IMR-90 (cell line): ENCODE measurements around the gene CDK5RAP3. TPM values are rescaled to one million over a fixed set of nuclear protein-coding genes. Genes with fewer than 3 reads are reported as not detected.

Experiments
- ATAC-seq: fragments of 200-7000 bp; cut with Tn5 transposase; 2 replicates; pipeline ENCODE4 v1.9.1; 2020; ENCODE audit warnings: low read depth, mild to moderate bottlenecking, moderate library complexity
- BruUV-seq: library from RNA; stranded (reverse); fragments of 400-500 nt; replicated peaks from 2 replicates; lab custom pipeline; 2021; lab: Mats Ljungman, UMichigan
- CTCF ChIA-PET: fragments of 300-600 bp; formaldehyde crosslinking; extraction: SDS; loops from one replicate; lab custom pipeline; 2021; ENCODE audit warnings: antibody characterized with exemption; lab: Yijun Ruan, JAX
- POLR2A ChIA-PET: fragments of 300-600 bp; sonication (Branson Sonifier 250); formaldehyde crosslinking; loops from one replicate; lab custom pipeline; 2022; ENCODE audit warnings: antibody characterized with exemption; ENCODE audit not compliant: unreplicated experiment; lab: Charles Lee
- DNase-seq: peaks from one replicate; pipeline ENCODE4 v3.0.0; 2013
- H2AFZ ChIP-seq: replicated peaks from 2 replicates; pipeline ENCODE3; 2013; ENCODE audit warnings: low read length, mild to moderate bottlenecking; ENCODE audit not compliant: poor library complexity
- H2AK5ac ChIP-seq: 2 replicates; pipeline ENCODE4 v1.6.1; 2013; ENCODE audit warnings: low read depth, low read length, inconsistent platforms
- H2AK9ac ChIP-seq: replicated peaks from 2 replicates; pipeline ENCODE3; 2013; ENCODE audit warnings: mild to moderate bottlenecking, low read depth, low read length, moderate library complexity; ENCODE audit not compliant: poor library complexity
- H2BK120ac ChIP-seq: 2 replicates; pipeline ENCODE4 v1.6.1; 2013; ENCODE audit warnings: low read depth, low read length, inconsistent platforms
- H2BK15ac ChIP-seq: 3 replicates; pipeline ENCODE4 v1.6.1; 2013; ENCODE audit warnings: low read depth, low read length, inconsistent platforms
- H2BK20ac ChIP-seq: 2 replicates; pipeline ENCODE4 v1.6.1; 2013; ENCODE audit warnings: low read depth, mild to moderate bottlenecking, inconsistent platforms, low read length, moderate library complexity
- H2BK5ac ChIP-seq: 2 replicates; pipeline ENCODE4 v1.6.1; 2013; ENCODE audit warnings: mild to moderate bottlenecking, low read depth, low read length, inconsistent platforms; ENCODE audit not compliant: poor library complexity, severe bottlenecking
- H3K14ac ChIP-seq: replicated peaks from 2 replicates; pipeline ENCODE4 v1.6.1; 2013; ENCODE audit warnings: low read depth, low read length, inconsistent platforms
- H3K18ac ChIP-seq: 2 replicates; pipeline ENCODE4 v1.6.1; 2013; ENCODE audit warnings: low read depth, low read length, control low read depth
- H3K23ac ChIP-seq: 2 replicates; pipeline ENCODE4 v1.6.1; 2013; ENCODE audit warnings: low read depth, low read length, inconsistent platforms
- H3K27ac ChIP-seq: 2 replicates; pipeline ENCODE4 v1.5.1; 2013; ENCODE audit warnings: mild to moderate bottlenecking, control low read depth, low read length; ENCODE audit not compliant: insufficient read depth
- H3K27me3 ChIP-seq: 2 replicates; pipeline ENCODE4 v1.6.1; 2013; ENCODE audit warnings: low read length; ENCODE audit not compliant: control insufficient read depth, insufficient read depth
- H3K36me3 ChIP-seq: 2 replicates; pipeline ENCODE4 v1.6.1; 2013; ENCODE audit warnings: low read length, mixed read lengths; ENCODE audit not compliant: control insufficient read depth, insufficient read depth
- H3K4ac ChIP-seq: 2 replicates; pipeline ENCODE4 v1.6.1; 2013; ENCODE audit warnings: low read depth, low read length, inconsistent platforms
- H3K4me1 ChIP-seq: 2 replicates; pipeline ENCODE4 v1.6.1; 2013; ENCODE audit warnings: low read length, mixed read lengths; ENCODE audit not compliant: control insufficient read depth, insufficient read depth
- H3K4me2 ChIP-seq: 2 replicates; pipeline ENCODE4 v1.6.1; 2013; ENCODE audit warnings: low read depth, mild to moderate bottlenecking, control low read depth, low read length, moderate library complexity
- H3K4me3 ChIP-seq: 2 replicates; pipeline ENCODE4 v1.5.1; 2013; ENCODE audit warnings: low read depth, mild to moderate bottlenecking, control low read depth, low read length, moderate library complexity; ENCODE audit not compliant: insufficient read depth
- H3K56ac ChIP-seq: 2 replicates; pipeline ENCODE4 v1.6.1; 2013; ENCODE audit warnings: low read length, inconsistent platforms; ENCODE audit not compliant: insufficient read depth; ENCODE audit errors: extremely low read depth
- H3K79me1 ChIP-seq, 2 experiments: 2 replicates each; pipeline ENCODE4 v1.6.1; 2013; ENCODE audit warnings: low read length in 2 of 2, inconsistent platforms in 1 of 2, low read depth in 1 of 2
- H3K9ac ChIP-seq: 2 replicates; pipeline ENCODE4 v1.6.1; 2013; ENCODE audit warnings: low read depth, low read length, control low read depth
- H3K9me1 ChIP-seq: 2 replicates; pipeline ENCODE4 v1.6.1; 2013; ENCODE audit warnings: low read length, inconsistent platforms; ENCODE audit not compliant: insufficient read depth
- H3K9me3 ChIP-seq: 2 replicates; pipeline ENCODE4 v1.6.1; 2013; ENCODE audit warnings: low read length; ENCODE audit not compliant: control insufficient read depth, insufficient read depth
- H4K20me1 ChIP-seq: 2 replicates; pipeline ENCODE4 v1.6.1; 2013; ENCODE audit warnings: low read length, inconsistent platforms; ENCODE audit not compliant: insufficient read depth
- H4K5ac ChIP-seq: 2 replicates; pipeline ENCODE4 v1.6.1; 2013; ENCODE audit warnings: mild to moderate bottlenecking, low read depth, low read length, control low read depth
- H4K8ac ChIP-seq, 2 experiments: 2 replicates each; pipeline ENCODE4 v1.6.1; 2013; ENCODE audit warnings: low read depth in 2 of 2, low read length in 2 of 2, control low read depth in 1 of 2, inconsistent platforms in 1 of 2
- H4K91ac ChIP-seq: 2 replicates; pipeline ENCODE4 v1.6.1; 2013; ENCODE audit warnings: low read depth, low read length, inconsistent platforms; ENCODE audit not compliant: insufficient read depth
- BHLHE40 ChIP-seq: fragments of 150-350 bp; IDR thresholded peaks from 2 replicates; pipeline ENCODE4 v1.6.1; 2016; ENCODE audit warnings: mild to moderate bottlenecking, low read depth, low read length
- CHD1 ChIP-seq: IDR thresholded peaks from 2 replicates; pipeline ENCODE4 v1.6.1; 2012; ENCODE audit warnings: low read depth, low read length, improper control_type of control experiment
- CTCF ChIP-seq: conservative IDR thresholded peaks from 2 replicates; pipeline ENCODE4 v1.5.1; 2012; ENCODE audit warnings: mild to moderate bottlenecking, low read depth, low read length, improper control_type of control experiment
- FOS ChIP-seq: fragments of 150-350 bp; IDR thresholded peaks from 2 replicates; pipeline ENCODE4 v1.6.1; 2016; ENCODE audit warnings: low read depth, low read length
- MAFK ChIP-seq: IDR thresholded peaks from 2 replicates; pipeline ENCODE4 v1.6.1; 2012; ENCODE audit warnings: low read depth, low read length, improper control_type of control experiment
- MAZ ChIP-seq: IDR thresholded peaks from 2 replicates; pipeline ENCODE4 v1.6.1; 2012; ENCODE audit warnings: low read depth, mild to moderate bottlenecking, low read length, improper control_type of control experiment, moderate library complexity, borderline replicate concordance
- MXI1 ChIP-seq: IDR thresholded peaks from 2 replicates; pipeline ENCODE4 v1.6.1; 2012; ENCODE audit warnings: low read depth, mild to moderate bottlenecking, low read length, moderate library complexity, borderline replicate concordance
- NFE2L2 ChIP-seq: fragments of 150-350 bp; IDR thresholded peaks from 2 replicates; pipeline ENCODE4 v1.6.1; 2016; ENCODE audit warnings: low read depth, mild to moderate bottlenecking, low read length
- POLR2A ChIP-seq: IDR thresholded peaks from 2 replicates; pipeline ENCODE4 v1.6.1; 2012; ENCODE audit warnings: mild to moderate bottlenecking, low read depth, low read length
- RAD21 ChIP-seq: IDR thresholded peaks from 2 replicates; pipeline ENCODE4 v1.6.1; 2012; ENCODE audit warnings: low read length, improper control_type of control experiment
- RCOR1 ChIP-seq: IDR thresholded peaks from 2 replicates; pipeline ENCODE4 v1.6.1; 2012; ENCODE audit warnings: mild to moderate bottlenecking, low read length, improper control_type of control experiment; ENCODE audit not compliant: insufficient replicate concordance
- SMC3 ChIP-seq: fragments of 150-350 bp; IDR thresholded peaks from 2 replicates; pipeline ENCODE4 v1.6.1; 2016; ENCODE audit warnings: low read depth, mild to moderate bottlenecking, antibody characterized with exemption, low read length, moderate library complexity
- WGBS, 2 experiments: methylation state at CpG; one replicate each; pipeline versions ENCODE4 v1.1.5 to v1.1.7; 2013; ENCODE audit warnings: missing lambda C conversion rate in 2 of 2; ENCODE audit not compliant: insufficient read length in 1 of 2; ENCODE audit errors: extremely low coverage in 2 of 2; 5-methylcytosine and 5-hydroxymethylcytosine counted together
- dilution Hi-C: fragments of 300-500 bp; cut with HindIII; formaldehyde crosslinking; loops from one replicate; pipeline ENCODE4 v1.14.3; 2018; ENCODE audit warnings: low sequenced_read_pairs; ENCODE audit not compliant: unreplicated experiment
- in situ Hi-C: fragments of 300-500 bp; cut with MboI; formaldehyde crosslinking; loops from 3 replicates; pipeline ENCODE4 v1.14.3; 2019; ENCODE audit warnings: low sequenced_read_pairs, inconsistent platforms, mixed read lengths
- intact Hi-C: fragments of 100-400 bp; cut with micrococcal nuclease; formaldehyde crosslinking; loops from 2 replicates; pipeline ENCODE4 v1.10.0; 2022
- polyA plus RNA-seq, 3 experiments: library from polyadenylated mRNA; depleted of rRNA; stranded (reverse); fragments of >200 nt; gene quantifications; 2 replicates each; pipeline ENCODE4 v1.2.3, GENCODE V29; 2012; ENCODE audit warnings: low replicate concordance in 1 of 3
- total RNA-seq: library from RNA; depleted of rRNA; stranded (reverse); fragments of >200 nt; gene quantifications from 2 replicates; pipeline ENCODE4 v1.2.3, GENCODE V29; 2012
- TF ChIP-seq, protein P1 (sequence below): fragments of 150-350 bp; IDR thresholded peaks from 2 replicates; pipeline ENCODE4 v1.6.1; 2017; ENCODE audit warnings: mild to moderate bottlenecking, antibody characterized with exemption, low read length, low read depth
- TF ChIP-seq, protein P2 (sequence below): fragments of 150-350 bp; IDR thresholded peaks from 2 replicates; pipeline ENCODE4 v1.6.1; 2016; ENCODE audit warnings: low read depth, mild to moderate bottlenecking, low read length, moderate library complexity, borderline replicate concordance

The CDK5RAP3 gene
- total and polyA plus RNA-seq, 2 of the 4 experiments (the other 2 are of a cell fraction): 75.3 to 153 TPM

GRCh38 chr17:47975823-47976205 lies 4.9 kb downstream of the CDK5RAP3 start:
- no peak overlapping the region for H2BK20ac ChIP-seq
- intact Hi-C loops (no loop called here), dilution Hi-C loops (no loop called here), in situ Hi-C loops (no loop called here)
- H4K8ac ChIP-seq: no peak overlapping the region
- H2BK15ac ChIP-seq: no peak overlapping the region
- H3K9me3 ChIP-seq: no peaks in the 10 kb centered on the region
- no peak overlapping the region for H2AFZ ChIP-seq
- no peak overlapping the region for H2AK5ac ChIP-seq
- H3K9me1 ChIP-seq: no peaks in the 10 kb centered on the region
- ATAC-seq (no peak), DNase-seq (no peak)
- no peak overlapping the region for H3K4me2 ChIP-seq
- H4K91ac ChIP-seq: no peak overlapping the region
- POLR2A ChIA-PET: interaction anchor here (0.6 kb wide), 1 partner anchor 46 kb away, joined by 4 read pairs; no protein-coding TSS in a partner anchor
- H3K79me1 ChIP-seq: peaks cover 18 to 30% of the 10 kb centered on the region in 2 experiments
- no peak overlapping the region for H2AK9ac ChIP-seq
- no peak overlapping the region for H4K5ac ChIP-seq
- H4K20me1 ChIP-seq: no peaks in the 10 kb centered on the region; the same call in 1 of the 2 replicates
- no peak overlapping the region for H3K4me3 ChIP-seq
- no peak overlapping the region for H3K56ac ChIP-seq
- no peak overlapping the region for H3K9ac ChIP-seq
- H3K27me3 ChIP-seq: no peaks in the 10 kb centered on the region
- no peak overlapping the region for H3K27ac ChIP-seq
- no peak overlapping the region for H3K23ac ChIP-seq
- no TSS peak for BruUV-seq
- no peak overlapping the region for H3K4ac ChIP-seq
- H2BK5ac ChIP-seq: no peak overlapping the region
- CTCF ChIA-PET: interaction anchor here (0.6 kb wide), 1 partner anchor 21 kb away, joined by 3 read pairs; no protein-coding TSS in a partner anchor
- H3K4me1 ChIP-seq: peaks cover 4% of the 10 kb centered on the region
- peaks cover 45% of the 10 kb centered on the region for H3K36me3 ChIP-seq
- 96% methylated on average over 5 of the region's 10 CpGs; no CpG with 5 or more reads in 1 of the 2 experiments for WGBS, 2 experiments
- no peak overlapping the region for H3K14ac ChIP-seq
- no peak overlapping the region for H2BK120ac ChIP-seq
- H3K18ac ChIP-seq: no peak overlapping the region
- TF ChIP-seq BHLHE40 (no peak), CTCF (no peak), MAZ (no peak), MAFK (no peak), POLR2A (no peak), SMC3 (no peak), CHD1 (no peak), NFE2L2 (no peak), RAD21 (no peak), RCOR1 (no peak), MXI1 (no peak), FOS (no peak)
- TF ChIP-seq, protein P1, sequence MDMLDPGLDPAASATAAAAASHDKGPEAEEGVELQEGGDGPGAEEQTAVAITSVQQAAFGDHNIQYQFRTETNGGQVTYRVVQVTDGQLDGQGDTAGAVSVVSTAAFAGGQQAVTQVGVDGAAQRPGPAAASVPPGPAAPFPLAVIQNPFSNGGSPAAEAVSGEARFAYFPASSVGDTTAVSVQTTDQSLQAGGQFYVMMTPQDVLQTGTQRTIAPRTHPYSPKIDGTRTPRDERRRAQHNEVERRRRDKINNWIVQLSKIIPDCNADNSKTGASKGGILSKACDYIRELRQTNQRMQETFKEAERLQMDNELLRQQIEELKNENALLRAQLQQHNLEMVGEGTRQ: no peak
- TF ChIP-seq, protein P2, sequence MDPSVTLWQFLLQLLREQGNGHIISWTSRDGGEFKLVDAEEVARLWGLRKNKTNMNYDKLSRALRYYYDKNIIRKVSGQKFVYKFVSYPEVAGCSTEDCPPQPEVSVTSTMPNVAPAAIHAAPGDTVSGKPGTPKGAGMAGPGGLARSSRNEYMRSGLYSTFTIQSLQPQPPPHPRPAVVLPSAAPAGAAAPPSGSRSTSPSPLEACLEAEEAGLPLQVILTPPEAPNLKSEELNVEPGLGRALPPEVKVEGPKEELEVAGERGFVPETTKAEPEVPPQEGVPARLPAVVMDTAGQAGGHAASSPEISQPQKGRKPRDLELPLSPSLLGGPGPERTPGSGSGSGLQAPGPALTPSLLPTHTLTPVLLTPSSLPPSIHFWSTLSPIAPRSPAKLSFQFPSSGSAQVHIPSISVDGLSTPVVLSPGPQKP: no peak
